Activated naive CD4-positive, alpha-beta T cell treated with anti-CD3 and anti-CD28 coated beads for 36 hours (primary cell): ENCODE results near the gene SNPH. TPM values are rescaled to one million over a fixed set of nuclear protein-coding genes. Genes with fewer than 3 reads are reported as not detected.

ENCODE experiments used
- CTCF ChIA-PET: fragments of 350-600 bp; sonication (Branson Sonifier 250); formaldehyde crosslinking; loops from one replicate; lab custom pipeline; 2021; ENCODE audit warnings: antibody characterized with exemption; lab: Charles Lee
- DNase-seq: peaks from one replicate; pipeline ENCODE4 v3.0.0-alpha.2; 2020
- H3K27ac Mint-ChIP-seq: one replicate; pipeline ENCODE4 v1.8.0; 2021; ENCODE audit warnings: mild to moderate bottlenecking, mixed read lengths
- H3K27me3 Mint-ChIP-seq: one replicate; pipeline ENCODE4 v1.8.0; 2021; ENCODE audit warnings: low read depth, mixed read lengths
- H3K36me3 Mint-ChIP-seq: one replicate; pipeline ENCODE4 v1.8.0; 2021; ENCODE audit warnings: low read depth, mixed read lengths
- H3K4me1 Mint-ChIP-seq: one replicate; pipeline ENCODE4 v1.8.0; 2021; ENCODE audit warnings: low read depth, mixed read lengths
- H3K4me3 Mint-ChIP-seq: one replicate; pipeline ENCODE4 v1.8.0; 2021; ENCODE audit warnings: mild to moderate bottlenecking, moderate library complexity, mixed read lengths
- H3K9me3 Mint-ChIP-seq: one replicate; pipeline ENCODE4 v1.8.0; 2021; ENCODE audit warnings: mixed read lengths
- intact Hi-C: fragments of 100-400 bp; cut with micrococcal nuclease; formaldehyde crosslinking; loops from one replicate; pipeline ENCODE4 v1.15.1; 2023
- total RNA-seq, 2 experiments: library from RNA; stranded (reverse); gene quantifications; one replicate each; pipeline ENCODE4 v1.2.3, GENCODE V29; 2021

The SNPH gene
- total RNA-seq, 2 experiments from 2014 or later: 6.7 to 7.3 TPM

- Mint-ChIP-seq H3K27me3 (no peaks in the 10 kb centered on the region), H3K9me3 (no peaks in the 10 kb centered on the region), H3K4me1 (no peaks in the 10 kb centered on the region), H3K4me3 (no peak overlapping the region), H3K36me3 (no peaks in the 10 kb centered on the region), H3K27ac (no peak overlapping the region)
- intact Hi-C loops: loop anchor here (2.0 to 10.0 kb wide), 2 partner anchors 80 to 462 kb away; partner anchors contain the start of gene FKBP1A
- CTCF ChIA-PET: interaction anchor here (0.6 to 2.3 kb wide), 15 partner anchors 8 to 191 kb away, joined by 3 to 35 read pairs (median 4); partner anchors contain the start of gene NSFL1C
- no peak for DNase-seq
These were observed 46.2 kb downstream of the SNPH start for GRCh38 chr20:1312308-1312707.

GRCh38 chr20:1312904-1313235, 46.8 kb downstream of the SNPH start:
- Mint-ChIP-seq H3K27me3 (no peaks in the 10 kb centered on the region), H3K9me3 (no peaks in the 10 kb centered on the region), H3K27ac (no peak overlapping the region), H3K36me3 (no peaks in the 10 kb centered on the region), H3K4me3 (no peak overlapping the region), H3K4me1 (peaks cover 6% of the 10 kb centered on the region)
- intact Hi-C loops: loop anchor here (1.0 to 10.0 kb wide), 4 partner anchors 80 to 462 kb away; partner anchors contain the start of gene FKBP1A
- CTCF ChIA-PET: interaction anchor here (0.6 to 2.3 kb wide), 20 partner anchors 9 to 191 kb away, joined by 3 to 35 read pairs (median 4); partner anchors contain the start of genes NSFL1C and RAD21L1
- no peak for DNase-seq

- H3K9me3 Mint-ChIP-seq: no peaks in the 10 kb centered on the region
- DNase-seq: peak; percentile 65
- no peaks in the 10 kb centered on the region for H3K27me3 Mint-ChIP-seq
- no peaks in the 10 kb centered on the region for H3K36me3 Mint-ChIP-seq
- CTCF ChIA-PET: interaction anchor here (0.6 to 2.3 kb wide), 20 partner anchors 9 to 190 kb away, joined by 3 to 35 read pairs (median 4); partner anchors contain the start of genes NSFL1C and RAD21L1
- no peak overlapping the region for H3K4me3 Mint-ChIP-seq
- H3K27ac Mint-ChIP-seq: no peak overlapping the region
- peaks cover 6% of the 10 kb centered on the region for H3K4me1 Mint-ChIP-seq
- intact Hi-C loops: loop anchor here (1.0 to 10.0 kb wide), 4 partner anchors 79 to 461 kb away; partner anchors contain the start of gene FKBP1A
These were observed 47.3 kb downstream of the SNPH start for GRCh38 chr20:1313236-1313964.

- H3K27ac Mint-ChIP-seq: no peak overlapping the region
- CTCF ChIA-PET: interaction anchor here (0.7 to 3.6 kb wide), 5 partner anchors 121 to 188 kb away, joined by 3 to 18 read pairs (median 4); partner anchors contain the start of gene NSFL1C
- H3K4me1 Mint-ChIP-seq: peaks cover 6% of the 10 kb centered on the region
- no peaks in the 10 kb centered on the region for H3K27me3 Mint-ChIP-seq
- no peaks in the 10 kb centered on the region for H3K36me3 Mint-ChIP-seq
- H3K4me3 Mint-ChIP-seq: no peak overlapping the region
- intact Hi-C loops: loop anchor here (10.0 kb wide), 1 partner anchor 459 kb away; no protein-coding TSS in a partner anchor
- no peaks in the 10 kb centered on the region for H3K9me3 Mint-ChIP-seq
- DNase-seq: no peak
These were observed 49.7 kb downstream of the SNPH start for GRCh38 chr20:1315804-1316203.

- no peak for DNase-seq
- peaks cover 6% of the 10 kb centered on the region for H3K4me1 Mint-ChIP-seq
- H3K27ac Mint-ChIP-seq: no peak overlapping the region
- intact Hi-C loops: loop anchor here (10.0 kb wide), 1 partner anchor 457 kb away; no protein-coding TSS in a partner anchor
- H3K36me3 Mint-ChIP-seq: no peaks in the 10 kb centered on the region
- no peaks in the 10 kb centered on the region for H3K27me3 Mint-ChIP-seq
- CTCF ChIA-PET: interaction anchor here (0.5 to 3.6 kb wide), 2 partner anchors 122 to 180 kb away, joined by 3 to 18 read pairs; no protein-coding TSS in a partner anchor
- no peaks in the 10 kb centered on the region for H3K9me3 Mint-ChIP-seq
- H3K4me3 Mint-ChIP-seq: no peak overlapping the region
These were observed 51.6 kb downstream of the SNPH start for GRCh38 chr20:1317545-1318255.

- Mint-ChIP-seq H3K27me3 (no peaks in the 10 kb centered on the region), H3K9me3 (no peaks in the 10 kb centered on the region), H3K27ac (no peak overlapping the region), H3K36me3 (no peaks in the 10 kb centered on the region), H3K4me1 (peaks cover 8% of the 10 kb centered on the region), H3K4me3 (no peak overlapping the region)
- CTCF ChIA-PET: interaction anchor here (0.9 to 1.0 kb wide), 3 partner anchors 8 to 130 kb away, joined by 3 read pairs; no protein-coding TSS in a partner anchor
- DNase-seq: no peak
- intact Hi-C loops: loop anchor here (10.0 kb wide), 1 partner anchor 456 kb away; no protein-coding TSS in a partner anchor
These were observed 53.0 kb downstream of the SNPH start for GRCh38 chr20:1319051-1319450.

- Mint-ChIP-seq H3K4me3 (no peak overlapping the region), H3K27ac (no peak overlapping the region), H3K36me3 (no peaks in the 10 kb centered on the region), H3K9me3 (no peaks in the 10 kb centered on the region), H3K4me1 (peaks cover 12% of the 10 kb centered on the region), H3K27me3 (no peaks in the 10 kb centered on the region)
- intact Hi-C loops: loop anchor here (10.0 kb wide), 1 partner anchor 455 kb away; no protein-coding TSS in a partner anchor
- no peak for DNase-seq
- CTCF ChIA-PET: interaction anchor here (0.9 to 1.0 kb wide), 3 partner anchors 9 to 130 kb away, joined by 3 read pairs; no protein-coding TSS in a partner anchor
These were observed 53.4 kb downstream of the SNPH start for GRCh38 chr20:1319462-1319861.

GRCh38 chr20:1320016-1320415, 53.9 kb downstream of the SNPH start:
- Mint-ChIP-seq H3K27me3 (no peaks in the 10 kb centered on the region), H3K27ac (no peak overlapping the region), H3K4me1 (peaks cover 14% of the 10 kb centered on the region), H3K9me3 (no peaks in the 10 kb centered on the region), H3K36me3 (no peaks in the 10 kb centered on the region), H3K4me3 (no peak overlapping the region)
- no peak for DNase-seq
- intact Hi-C loops: no loop called here
- CTCF ChIA-PET: interaction anchor here (0.9 kb wide), 2 partner anchors 9 to 129 kb away, joined by 3 read pairs; no protein-coding TSS in a partner anchor

- Mint-ChIP-seq H3K4me1 (peaks cover 14% of the 10 kb centered on the region), H3K36me3 (no peaks in the 10 kb centered on the region), H3K9me3 (no peaks in the 10 kb centered on the region), H3K4me3 (no peak overlapping the region), H3K27ac (peak overlapping the region; percentile 26), H3K27me3 (no peaks in the 10 kb centered on the region)
- intact Hi-C loops: no loop called here
- CTCF ChIA-PET: interaction anchor here (0.6 to 1.6 kb wide), 4 partner anchors 8 to 117 kb away, joined by 3 to 7 read pairs (median 6); no protein-coding TSS in a partner anchor
- DNase-seq: no peak
These were observed 55.0 kb downstream of the SNPH start for GRCh38 chr20:1320902-1321653.

GRCh38 chr20:1321654-1321939, 55.5 kb downstream of the SNPH start:
- Mint-ChIP-seq H3K4me1 (peaks cover 14% of the 10 kb centered on the region), H3K36me3 (no peaks in the 10 kb centered on the region), H3K27me3 (no peaks in the 10 kb centered on the region), H3K9me3 (no peaks in the 10 kb centered on the region), H3K27ac (peak overlapping the region; percentile 26), H3K4me3 (no peak overlapping the region)
- intact Hi-C loops: no loop called here
- CTCF ChIA-PET: interaction anchor here (0.6 to 1.6 kb wide), 4 partner anchors 9 to 117 kb away, joined by 3 to 7 read pairs (median 6); no protein-coding TSS in a partner anchor
- DNase-seq: no peak

- Mint-ChIP-seq H3K27me3 (no peaks in the 10 kb centered on the region), H3K4me1 (peaks cover 11% of the 10 kb centered on the region), H3K27ac (no peak overlapping the region), H3K36me3 (no peaks in the 10 kb centered on the region), H3K4me3 (no peak overlapping the region), H3K9me3 (no peaks in the 10 kb centered on the region)
- no peak for DNase-seq
- CTCF ChIA-PET: interaction anchor here (0.7 to 1.6 kb wide), 3 partner anchors 10 to 114 kb away, joined by 3 to 7 read pairs (median 7); no protein-coding TSS in a partner anchor
- intact Hi-C loops: no loop called here
These were observed 56.6 kb downstream of the SNPH start for GRCh38 chr20:1322511-1323245.
